Calu3 (cell line): ENCODE data around the gene TNFAIP3. TPM values are rescaled to one million over a fixed set of nuclear protein-coding genes. Genes with fewer than 3 reads are reported as not detected.

Source experiments
- BruUV-seq: library from RNA; stranded (reverse); fragments of 400-500 nt; replicated peaks from 2 replicates; lab custom pipeline; 2021; lab: Mats Ljungman, UMichigan
- CTCF ChIA-PET: fragments of 300-600 bp; sonication (Branson Sonifier 250); formaldehyde crosslinking; loops from one replicate; lab custom pipeline; 2022; ENCODE audit warnings: antibody characterized with exemption; lab: Charles Lee
- DNase-seq: peaks from one replicate; pipeline ENCODE4 v3.0.0; 2022
- H3K27ac Mint-ChIP-seq: one replicate; pipeline ENCODE4 v1.8.0; 2022; ENCODE audit warnings: mixed read lengths; ENCODE audit not compliant: unreplicated experiment
- H3K27me3 Mint-ChIP-seq: one replicate; pipeline ENCODE4 v1.8.0; 2022; ENCODE audit warnings: mixed read lengths; ENCODE audit not compliant: unreplicated experiment
- H3K36me3 Mint-ChIP-seq: one replicate; pipeline ENCODE4 v1.8.0; 2022; ENCODE audit warnings: mild to moderate bottlenecking, moderate library complexity, mixed read lengths; ENCODE audit not compliant: insufficient read depth, unreplicated experiment
- H3K4me1 Mint-ChIP-seq: one replicate; pipeline ENCODE4 v1.8.0; 2022; ENCODE audit warnings: mild to moderate bottlenecking, low read depth, mixed read lengths; ENCODE audit not compliant: unreplicated experiment
- H3K4me3 Mint-ChIP-seq: one replicate; pipeline ENCODE4 v1.8.0; 2022; ENCODE audit warnings: mild to moderate bottlenecking, low read depth, moderate library complexity, mixed read lengths; ENCODE audit not compliant: unreplicated experiment
- H3K9me3 Mint-ChIP-seq: one replicate; pipeline ENCODE4 v1.8.0; 2022; ENCODE audit warnings: low read depth, mixed read lengths; ENCODE audit not compliant: unreplicated experiment
- CTCF ChIP-seq: fragments of 200-600 bp; IDR thresholded peaks from one replicate; pipeline ENCODE4 v1.8.0; 2022; ENCODE audit warnings: antibody characterized with exemption; ENCODE audit not compliant: unreplicated experiment
- intact Hi-C: fragments of 100-400 bp; cut with micrococcal nuclease; formaldehyde crosslinking; loops from one replicate; pipeline ENCODE4 v1.10.0; 2022; ENCODE audit not compliant: unreplicated experiment
- total RNA-seq: library from RNA; stranded (reverse); gene quantifications from 2 replicates; pipeline ENCODE4 v1.2.3, GENCODE V29; 2022

The TNFAIP3 gene
- total RNA-seq, 1 experiment from 2014 or later = 22.6 TPM

GRCh38 chr6:137912813-137913212 lies 45.8 kb downstream of the TNFAIP3 start:
- Mint-ChIP-seq H3K27ac (no peak overlapping the region), H3K36me3 (no peaks in the 10 kb centered on the region), H3K4me3 (no peak overlapping the region), H3K27me3 (no peaks in the 10 kb centered on the region), H3K9me3 (no peaks in the 10 kb centered on the region), H3K4me1 (no peaks in the 10 kb centered on the region)
- CTCF ChIA-PET = no interaction called here
- no peak for DNase-seq
- no TSS peak for BruUV-seq
- no peak for TF ChIP-seq CTCF
- intact Hi-C loops = no loop called here

DNA sequence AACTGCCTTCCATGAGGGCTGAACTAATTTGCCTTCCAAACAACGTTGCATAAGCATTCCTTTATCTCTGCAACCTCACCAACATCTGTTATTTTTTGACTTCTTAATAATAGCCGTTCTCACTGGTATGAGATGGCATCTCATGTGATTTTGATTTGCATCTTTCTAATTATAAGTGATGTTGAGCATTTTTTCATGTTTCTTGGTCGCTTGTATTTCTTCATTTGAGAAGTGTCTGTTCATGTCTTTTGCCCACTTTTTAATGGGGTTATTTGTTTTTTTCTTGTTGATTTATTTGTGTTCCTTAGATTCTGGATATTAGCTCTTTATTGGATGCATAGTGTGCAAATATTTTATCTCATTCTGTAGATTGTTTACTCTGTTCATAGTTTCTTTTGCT lies 46.4 kb downstream of the TNFAIP3 start:
- no peaks in the 10 kb centered on the region for H3K4me1 Mint-ChIP-seq
- intact Hi-C loops = no loop called here
- H3K27me3 Mint-ChIP-seq = no peaks in the 10 kb centered on the region
- H3K36me3 Mint-ChIP-seq = no peaks in the 10 kb centered on the region
- H3K4me3 Mint-ChIP-seq = no peak overlapping the region
- no peak overlapping the region for H3K27ac Mint-ChIP-seq
- H3K9me3 Mint-ChIP-seq = no peaks in the 10 kb centered on the region
- CTCF ChIA-PET = no interaction called here
- BruUV-seq = no TSS peak
- no peak for DNase-seq
- TF ChIP-seq CTCF = no peak

- H3K36me3 Mint-ChIP-seq = no peaks in the 10 kb centered on the region
- no peak overlapping the region for H3K27ac Mint-ChIP-seq
- no peaks in the 10 kb centered on the region for H3K9me3 Mint-ChIP-seq
- BruUV-seq = no TSS peak
- H3K4me1 Mint-ChIP-seq = no peaks in the 10 kb centered on the region
- DNase-seq = no peak
- H3K27me3 Mint-ChIP-seq = no peaks in the 10 kb centered on the region
- H3K4me3 Mint-ChIP-seq = no peak overlapping the region
- intact Hi-C loops = no loop called here
- CTCF ChIA-PET = no interaction called here
- no peak for TF ChIP-seq CTCF
These were observed 47.0 kb downstream of the TNFAIP3 start for GRCh38 chr6:137913996-137914529.

DNA sequence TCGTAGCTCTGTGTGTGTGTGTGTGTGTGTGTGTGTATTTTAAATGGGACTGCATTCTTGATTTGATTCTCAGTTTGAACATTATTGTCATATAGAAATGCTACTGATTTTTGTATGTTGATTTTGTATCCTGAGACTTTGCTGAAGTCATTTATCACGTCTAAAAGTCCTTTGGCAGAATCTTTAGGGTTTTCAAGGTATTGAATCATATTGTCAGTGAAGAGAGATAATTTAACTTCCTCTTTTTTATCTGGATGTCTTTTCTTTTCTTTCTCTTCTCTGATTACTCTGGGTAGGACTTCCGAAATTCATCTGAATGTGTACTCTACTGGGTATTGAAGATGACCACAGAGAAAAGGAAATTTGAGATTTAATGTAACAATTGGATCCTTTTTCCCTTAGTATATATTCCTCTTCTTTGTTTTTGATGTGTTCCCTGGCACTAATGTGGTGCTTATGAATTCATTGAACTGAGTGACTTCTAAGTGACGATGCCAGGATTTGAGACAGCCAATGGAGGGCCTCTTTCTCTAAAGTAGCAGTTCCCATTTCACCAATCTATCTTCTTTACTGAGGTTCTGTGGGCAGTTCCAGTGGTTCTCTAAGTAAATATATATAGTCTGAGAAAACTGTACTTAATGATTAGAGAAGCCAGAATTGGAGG lies 47.6 kb downstream of the TNFAIP3 start:
- CTCF ChIA-PET = no interaction called here
- H3K4me3 Mint-ChIP-seq = no peak overlapping the region
- H3K36me3 Mint-ChIP-seq = no peaks in the 10 kb centered on the region
- H3K27me3 Mint-ChIP-seq = no peaks in the 10 kb centered on the region
- no peak for TF ChIP-seq CTCF
- no TSS peak for BruUV-seq
- intact Hi-C loops = no loop called here
- H3K27ac Mint-ChIP-seq = no peak overlapping the region
- no peaks in the 10 kb centered on the region for H3K9me3 Mint-ChIP-seq
- no peaks in the 10 kb centered on the region for H3K4me1 Mint-ChIP-seq
- DNase-seq = no peak
